ENCODE results near the gene GPR146. TPM values are rescaled to one million over a fixed set of nuclear protein-coding genes. Genes with fewer than 3 reads are reported as not detected.

GPR146 gene
- total RNA-seq, 1 experiment from 2014 or later: 1.8 TPM

- H3K9me3 Mint-ChIP-seq (ENCODE audit: unreplicated experiment): no peaks in the 10 kb centered on the region
- TF ChIP-seq CTCF (IDR thresholded peaks at IDR 0.05; ENCODE audit: insufficient read depth in 1 of 2, low read depth in 1 of 2, low read length in 1 of 2, severe bottlenecking in 1 of 2, unreplicated experiment in 1 of 2): no peak
- H3K4me1 Mint-ChIP-seq (ENCODE audit: low read depth, unreplicated experiment): no peaks in the 10 kb centered on the region
- no peak for DNase-seq
- ChIA-PET CTCF (no interaction called here), POLR2A (no interaction called here)
- no peak overlapping the region for H3K4me3 Mint-ChIP-seq (ENCODE audit: unreplicated experiment)
- peaks cover 5% of the 10 kb centered on the region for H3K36me3 Mint-ChIP-seq (ENCODE audit: insufficient read depth, unreplicated experiment)
- Histone ChIP-seq H3K36me3 (ENCODE audit: control insufficient read depth, insufficient read depth, low read length) (no peaks in the 10 kb centered on the region), H3K4me1 (no peaks in the 10 kb centered on the region), H3K4me3 (ENCODE audit: low read depth, low read length) (no peak overlapping the region), H3K27me3 (replicated peaks; ENCODE audit: control insufficient read depth, insufficient read depth, low read length) (no peaks in the 10 kb centered on the region), H3K9me3 (no peaks in the 10 kb centered on the region)
- intact Hi-C loops (cut with micrococcal nuclease; ENCODE audit: unreplicated experiment): no loop called here
- H3K27ac Mint-ChIP-seq (ENCODE audit: unreplicated experiment): no peak overlapping the region
- BruUV-seq (replicated peaks): no TSS peak
- no peaks in the 10 kb centered on the region for H3K27me3 Mint-ChIP-seq (ENCODE audit: insufficient read depth, unreplicated experiment)
Observed at GRCh38 chr7:1106063-1106792, 61.9 kb downstream of the GPR146 start.

GRCh38 chr7:1106793-1107421 is 62.6 kb downstream of the GPR146 start:
- no peaks in the 10 kb centered on the region for H3K9me3 ChIP-seq
- intact Hi-C loops (cut with micrococcal nuclease; ENCODE audit: unreplicated experiment): no loop called here
- peaks cover 5% of the 10 kb centered on the region for H3K36me3 Mint-ChIP-seq (ENCODE audit: insufficient read depth, unreplicated experiment)
- no peaks in the 10 kb centered on the region for H3K4me1 Mint-ChIP-seq (ENCODE audit: low read depth, unreplicated experiment)
- no peak overlapping the region for H3K27ac Mint-ChIP-seq (ENCODE audit: unreplicated experiment)
- no TSS peak for BruUV-seq (replicated peaks)
- no peak for TF ChIP-seq CTCF (IDR thresholded peaks at IDR 0.05; ENCODE audit: insufficient read depth in 1 of 2, low read depth in 1 of 2, low read length in 1 of 2, severe bottlenecking in 1 of 2, unreplicated experiment in 1 of 2)
- no peak overlapping the region for H3K4me3 Mint-ChIP-seq (ENCODE audit: unreplicated experiment)
- H3K36me3 ChIP-seq (ENCODE audit: control insufficient read depth, insufficient read depth, low read length): no peaks in the 10 kb centered on the region
- peak in 1 of 2 experiments; percentile 12 for DNase-seq
- H3K27me3 Mint-ChIP-seq (ENCODE audit: insufficient read depth, unreplicated experiment): no peaks in the 10 kb centered on the region
- H3K9me3 Mint-ChIP-seq (ENCODE audit: unreplicated experiment): no peaks in the 10 kb centered on the region
- H3K4me3 ChIP-seq (ENCODE audit: low read depth, low read length): no peak overlapping the region
- ChIA-PET POLR2A (no interaction called here), CTCF (no interaction called here)
- H3K4me1 ChIP-seq: no peaks in the 10 kb centered on the region
- no peaks in the 10 kb centered on the region for H3K27me3 ChIP-seq (replicated peaks; ENCODE audit: control insufficient read depth, insufficient read depth, low read length)

- CTCF ChIA-PET: no interaction called here
- no peaks in the 10 kb centered on the region for H3K4me1 ChIP-seq
- no peak overlapping the region for H3K4me3 ChIP-seq (ENCODE audit: low read depth, low read length)
- intact Hi-C loops (cut with micrococcal nuclease; ENCODE audit: unreplicated experiment): no loop called here
- Mint-ChIP-seq H3K9me3 (ENCODE audit: unreplicated experiment) (no peaks in the 10 kb centered on the region), H3K27me3 (ENCODE audit: insufficient read depth, unreplicated experiment) (no peaks in the 10 kb centered on the region), H3K36me3 (ENCODE audit: insufficient read depth, unreplicated experiment) (peaks cover 5% of the 10 kb centered on the region), H3K4me3 (ENCODE audit: unreplicated experiment) (no peak overlapping the region), H3K27ac (ENCODE audit: unreplicated experiment) (no peak overlapping the region), H3K4me1 (ENCODE audit: low read depth, unreplicated experiment) (no peaks in the 10 kb centered on the region)
- H3K9me3 ChIP-seq: no peaks in the 10 kb centered on the region
- no peaks in the 10 kb centered on the region for H3K27me3 ChIP-seq (replicated peaks; ENCODE audit: control insufficient read depth, insufficient read depth, low read length)
- no peak for TF ChIP-seq CTCF (IDR thresholded peaks at IDR 0.05; ENCODE audit: insufficient read depth in 1 of 2, low read depth in 1 of 2, low read length in 1 of 2, severe bottlenecking in 1 of 2, unreplicated experiment in 1 of 2)
- POLR2A ChIA-PET: interaction anchor here (0.6 kb wide), 1 partner anchor 250 kb away, joined by 7 read pairs; no protein-coding TSS in a partner anchor
- H3K36me3 ChIP-seq (ENCODE audit: control insufficient read depth, insufficient read depth, low read length): no peaks in the 10 kb centered on the region
- no TSS peak for BruUV-seq (replicated peaks)
- DNase-seq: peak in 1 of 2 experiments; percentile 27
Observed at GRCh38 chr7:1108264-1108920, 64.0 kb downstream of the GPR146 start.

Small RNA genes lying within 50 kb of the gene (microRNA-seq; reads per million reads assigned to microRNA genes)
- 964 reads per million, percentile 87 among the genes with 10 or more reads in this experiment for gene MIR339

Other genes with a start within 250 kb of the GPR146 start
- 141 and 146 TPM in 2 replicates for gene SUN1, start 212.1 kb upstream of the GPR146 start, total RNA-seq (2022)
- gene GET4, start 168.0 kb upstream of the GPR146 start, total RNA-seq (2022): 124 and 130 TPM in 2 replicates
- gene ADAP1, start 89.9 kb upstream of the GPR146 start, total RNA-seq (2022): 65.6 and 77.6 TPM in 2 replicates
- gene COX19, start 69.0 kb upstream of the GPR146 start, total RNA-seq (2022): 24.8 and 25.6 TPM in 2 replicates
- 24.0 and 25.1 TPM in 2 replicates for gene CYP2W1, start 61.4 kb upstream of the GPR146 start, total RNA-seq (2022)
- 0.25 TPM in 1 of 2 replicates, not detected in the other for gene GPER1, start 43.6 kb downstream of the GPR146 start, total RNA-seq (2022)
- gene ZFAND2A, start 115.7 kb downstream of the GPR146 start, total RNA-seq (2022): 32.1 and 33.6 TPM in 2 replicates
- not detected in 2 replicates for gene UNCX, start 188.3 kb downstream of the GPR146 start, total RNA-seq (2022)